Endothelial cell of hepatic sinusoid (primary cell): Measurements from ENCODE around the gene IFNGR2.

Experiments used
- in situ Hi-C: cut with HindIII; loops from 2 replicates; pipeline ENCODE4 v1.10.0; 2017; ENCODE audit warnings: low sequenced_read_pairs

Gene IFNGR2

GRCh38 chr21:33403128-33403785 lies at the start of gene IFNGR2:
TSS of gene IFNGR2 (plus strand) at chr21:33403413. CDS start at chr21:33403544, 131 bp downstream.
- in situ Hi-C loops = no loop called here

DNA sequence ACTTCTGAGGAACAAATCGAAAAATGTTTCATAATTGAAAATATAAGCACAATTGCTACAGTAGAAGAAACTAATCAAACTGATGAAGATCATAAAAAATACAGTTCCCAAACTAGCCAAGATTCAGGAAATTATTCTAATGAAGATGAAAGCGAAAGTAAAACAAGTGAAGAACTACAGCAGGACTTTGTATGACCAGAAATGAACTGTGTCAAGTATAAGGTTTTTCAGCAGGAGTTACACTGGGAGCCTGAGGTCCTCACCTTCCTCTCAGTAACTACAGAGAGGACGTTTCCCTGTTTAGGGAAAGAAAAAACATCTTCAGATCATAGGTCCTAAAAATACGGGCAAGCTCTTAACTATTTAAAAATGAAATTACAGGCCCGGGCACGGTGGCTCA lies 47.9 kb upstream of the IFNGR2 start:
- in situ Hi-C loops = loop anchor here (10.0 kb wide), 1 partner anchor 521 kb away; no protein-coding TSS in a partner anchor

DNA sequence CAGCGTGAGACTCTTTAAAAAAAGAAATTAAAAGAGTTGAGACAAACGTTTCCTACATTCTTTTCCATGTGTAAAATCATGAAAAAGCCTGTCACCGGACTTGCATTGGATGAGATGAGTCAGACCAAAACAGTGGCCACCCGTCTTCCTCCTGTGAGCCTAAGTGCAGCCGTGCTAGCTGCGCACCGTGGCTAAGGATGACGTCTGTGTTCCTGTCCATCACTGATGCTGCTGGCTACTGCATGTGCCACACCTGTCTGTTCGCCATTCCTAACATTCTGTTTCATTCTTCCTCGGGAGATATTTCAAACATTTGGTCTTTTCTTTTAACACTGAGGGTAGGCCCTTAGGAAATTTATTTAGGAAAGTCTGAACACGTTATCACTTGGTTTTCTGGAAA lies 47.2 kb upstream of the IFNGR2 start:
- in situ Hi-C loops = loop anchor here (10.0 kb wide), 1 partner anchor 521 kb away; no protein-coding TSS in a partner anchor

- in situ Hi-C loops = loop anchor here (10.0 kb wide), 1 partner anchor 522 kb away; no protein-coding TSS in a partner anchor
Observed at GRCh38 chr21:33357177-33357576, 46.0 kb upstream of the IFNGR2 start.

- in situ Hi-C loops = loop anchor here (10.0 kb wide), 1 partner anchor 525 kb away; no protein-coding TSS in a partner anchor
Observed at GRCh38 chr21:33359446-33359845, 43.8 kb upstream of the IFNGR2 start.

DNA sequence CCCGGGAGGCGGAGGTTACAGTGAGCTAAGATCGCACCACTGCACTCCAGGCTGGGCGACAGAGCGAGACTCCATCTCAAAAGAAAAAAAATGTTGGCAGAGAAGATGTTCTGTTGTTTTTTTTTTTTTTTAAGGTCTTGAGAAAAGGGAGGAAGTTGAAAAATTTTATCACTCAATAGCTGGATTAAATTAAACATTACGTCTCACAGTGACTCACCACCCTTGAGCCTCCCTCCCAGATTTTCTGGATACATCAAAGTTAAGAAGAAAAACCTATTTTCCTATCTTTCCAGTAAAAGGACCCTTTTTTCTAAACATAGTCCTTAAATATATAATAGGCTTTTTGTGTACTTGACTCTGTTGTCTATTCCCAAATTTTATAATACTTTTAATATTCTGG lies 42.9 kb upstream of the IFNGR2 start:
- in situ Hi-C loops = loop anchor here (5.0 kb wide), 1 partner anchor 52 kb away; no protein-coding TSS in a partner anchor

DNA sequence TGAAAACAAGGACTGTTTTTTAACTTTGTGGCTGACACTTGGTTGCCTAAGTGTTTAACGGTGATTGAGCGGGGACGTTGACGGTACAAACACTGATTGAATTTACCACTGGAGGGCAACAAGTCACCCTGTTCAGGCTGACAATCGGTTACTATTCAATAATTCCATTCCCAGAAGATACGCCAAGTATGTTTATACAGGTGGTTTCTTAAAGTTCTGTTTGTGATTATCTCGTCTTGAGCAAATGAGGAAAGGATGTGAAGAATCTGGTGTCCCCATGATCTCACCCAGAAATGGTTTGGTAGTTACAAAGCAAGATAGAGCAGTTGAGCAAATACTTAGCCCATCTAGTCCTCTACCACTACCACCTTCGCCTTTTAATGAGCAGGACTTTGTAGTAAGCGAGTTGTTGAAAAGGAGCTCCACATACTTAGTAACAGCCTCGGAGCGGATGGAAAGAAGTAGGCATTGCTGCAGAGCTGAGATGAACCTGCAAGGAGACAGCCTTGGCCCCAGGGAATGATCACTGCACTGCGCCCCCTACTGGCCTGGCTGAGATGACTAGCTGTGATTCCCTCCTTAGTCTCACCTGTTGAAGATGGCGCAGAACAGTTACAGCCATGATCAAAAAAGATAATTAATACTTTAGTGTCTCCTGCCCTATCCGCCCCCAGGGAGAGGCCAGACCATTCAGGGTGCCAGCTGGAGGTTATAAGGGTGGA lies 42.2 kb upstream of the IFNGR2 start:
- in situ Hi-C loops = loop anchor here (5.0 kb wide), 1 partner anchor 51 kb away; no protein-coding TSS in a partner anchor

GRCh38 chr21:33362044-33362555 lies 41.1 kb upstream of the IFNGR2 start:
- in situ Hi-C loops = loop anchor here (5.0 kb wide), 1 partner anchor 50 kb away; no protein-coding TSS in a partner anchor

DNA sequence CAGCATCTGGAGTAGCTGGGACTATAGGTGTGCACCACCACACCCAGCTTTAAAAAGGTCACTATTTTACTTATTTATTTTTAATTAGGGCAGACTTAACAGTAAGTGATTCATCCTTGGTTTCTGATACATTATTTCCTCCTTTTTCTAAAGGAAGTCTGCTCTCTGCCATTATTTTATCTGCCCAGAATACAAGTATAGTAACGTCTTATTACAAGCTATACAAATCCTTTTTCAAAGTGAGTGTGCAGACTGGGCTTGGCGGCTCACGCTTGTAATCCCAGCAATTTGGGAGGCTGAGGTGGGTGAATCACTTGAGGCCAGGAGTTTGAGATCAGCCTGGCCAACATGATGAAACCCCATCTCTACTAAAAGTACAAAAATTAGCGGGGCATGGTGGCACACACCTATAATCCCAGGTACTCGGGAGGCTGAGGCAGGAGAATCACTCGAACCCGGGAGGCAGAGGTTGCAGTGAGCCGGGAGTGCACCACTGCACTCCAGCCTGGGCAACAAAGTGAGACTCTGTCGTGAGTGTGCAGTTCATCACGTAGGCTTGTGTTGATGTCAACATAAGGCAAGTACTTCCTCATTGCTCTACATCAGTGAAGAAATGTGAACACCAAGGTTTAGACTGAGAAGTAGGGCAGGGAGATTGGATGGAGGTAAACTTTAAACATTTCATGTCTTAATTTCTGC lies 39.2 kb upstream of the IFNGR2 start:
- in situ Hi-C loops = loop anchor here (5.0 kb wide), 1 partner anchor 48 kb away; no protein-coding TSS in a partner anchor

DNA sequence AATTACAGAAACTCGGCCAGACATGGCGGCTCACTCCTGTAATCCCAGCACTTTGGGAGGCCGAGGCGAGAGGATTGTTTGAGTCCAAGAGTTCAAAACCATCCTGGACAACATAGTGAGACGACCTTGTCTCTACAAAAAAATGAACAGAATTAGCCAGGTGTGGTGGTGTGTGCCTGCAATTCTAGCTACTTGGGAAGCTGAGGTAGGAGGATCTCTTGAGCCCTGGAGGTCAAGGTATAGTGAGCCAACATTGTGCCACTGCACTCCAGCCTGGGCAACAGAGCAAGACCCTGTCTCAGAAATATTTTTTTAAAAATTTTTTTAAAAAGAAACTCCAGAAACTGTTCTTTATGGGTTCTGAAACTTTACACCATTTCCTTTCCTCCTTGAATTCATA lies 38.4 kb upstream of the IFNGR2 start:
- in situ Hi-C loops = loop anchor here (5.0 kb wide), 1 partner anchor 47 kb away; no protein-coding TSS in a partner anchor

- in situ Hi-C loops = no loop called here
Observed at GRCh38 chr21:33367309-33367973, 35.8 kb upstream of the IFNGR2 start.

DNA sequence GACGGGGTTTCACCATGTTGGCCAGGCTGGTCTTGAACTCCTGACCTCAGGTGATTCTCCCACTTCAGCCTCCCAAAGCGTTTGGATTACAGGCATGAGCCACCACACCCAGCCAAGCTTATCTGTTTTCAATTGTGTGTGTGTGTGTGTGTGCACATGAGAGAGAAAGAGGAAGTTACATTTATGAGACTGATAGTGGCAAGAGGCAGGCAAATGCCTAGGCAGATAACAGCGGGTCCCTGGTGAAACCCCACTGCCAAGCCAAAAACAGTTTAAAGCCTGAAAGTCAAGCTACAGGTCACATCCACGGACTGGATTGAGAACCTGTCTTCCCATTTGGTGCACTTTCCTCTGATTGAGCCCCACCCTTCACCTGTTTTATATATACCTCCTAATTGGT lies 35.1 kb upstream of the IFNGR2 start:
- in situ Hi-C loops = no loop called here

- in situ Hi-C loops = no loop called here
Observed at GRCh38 chr21:33368576-33368975, 34.6 kb upstream of the IFNGR2 start.

GRCh38 chr21:33369586-33369985 lies 33.6 kb upstream of the IFNGR2 start:
- in situ Hi-C loops = no loop called here

DNA sequence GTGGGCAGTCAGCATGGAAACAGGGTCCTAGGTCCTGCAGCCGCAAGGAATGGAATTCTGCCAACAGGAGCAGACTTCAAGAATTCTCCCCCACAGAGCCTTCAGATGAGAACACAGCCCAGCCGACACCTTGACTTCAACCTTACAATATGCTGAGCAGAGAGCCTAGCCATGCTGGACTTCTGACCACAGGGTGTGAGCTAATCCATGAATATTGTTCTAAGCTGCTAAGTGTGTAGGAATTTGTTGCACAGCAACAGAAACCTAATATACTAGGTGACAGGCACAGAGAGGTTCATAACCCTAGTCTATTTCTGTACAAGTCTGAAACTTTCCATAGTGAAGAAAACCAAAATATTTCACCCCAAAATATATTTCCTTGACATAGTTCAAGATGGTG lies 32.9 kb upstream of the IFNGR2 start:
- in situ Hi-C loops = no loop called here

DNA sequence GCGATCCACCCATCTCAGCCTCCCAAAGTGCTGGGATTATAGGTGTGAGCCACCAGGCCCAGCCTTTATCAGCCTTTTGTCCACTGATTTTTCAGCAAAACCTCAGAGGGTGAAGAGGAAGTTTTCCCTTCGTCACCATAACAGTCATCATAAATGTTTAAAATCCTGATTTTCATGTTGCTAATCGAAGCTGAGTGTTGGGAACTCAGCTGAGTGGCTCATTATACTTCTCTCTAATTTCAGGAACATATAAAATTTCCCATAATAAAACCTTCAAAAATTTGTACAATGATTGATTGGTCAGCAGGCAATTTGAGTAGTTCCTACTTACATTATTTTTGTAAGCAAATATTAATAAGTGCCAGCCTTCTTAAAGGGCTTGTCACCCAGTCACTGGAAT lies 31.8 kb upstream of the IFNGR2 start:
- in situ Hi-C loops = no loop called here

DNA sequence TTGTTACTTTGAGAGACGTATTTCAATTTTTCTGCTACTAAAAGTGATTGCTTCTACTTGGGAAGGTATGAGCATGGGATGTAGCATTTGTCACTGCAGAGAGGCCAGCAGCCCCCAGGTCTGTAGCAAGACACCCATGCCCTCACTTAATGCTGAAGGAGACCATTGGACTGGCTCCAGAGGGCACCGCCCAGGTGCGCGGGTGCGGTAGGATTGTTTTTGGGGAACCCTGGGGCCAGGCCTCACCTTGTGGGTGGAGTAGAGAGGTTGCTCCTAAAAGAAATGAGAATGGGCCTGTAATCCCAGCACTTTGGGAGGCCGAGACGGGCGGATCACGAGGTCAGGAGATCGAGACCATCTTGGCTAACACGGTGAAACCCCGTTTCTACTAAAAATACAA lies 30.6 kb upstream of the IFNGR2 start:
- in situ Hi-C loops = no loop called here

- in situ Hi-C loops = no loop called here
Observed at GRCh38 chr21:33373451-33373850, 29.8 kb upstream of the IFNGR2 start.

DNA sequence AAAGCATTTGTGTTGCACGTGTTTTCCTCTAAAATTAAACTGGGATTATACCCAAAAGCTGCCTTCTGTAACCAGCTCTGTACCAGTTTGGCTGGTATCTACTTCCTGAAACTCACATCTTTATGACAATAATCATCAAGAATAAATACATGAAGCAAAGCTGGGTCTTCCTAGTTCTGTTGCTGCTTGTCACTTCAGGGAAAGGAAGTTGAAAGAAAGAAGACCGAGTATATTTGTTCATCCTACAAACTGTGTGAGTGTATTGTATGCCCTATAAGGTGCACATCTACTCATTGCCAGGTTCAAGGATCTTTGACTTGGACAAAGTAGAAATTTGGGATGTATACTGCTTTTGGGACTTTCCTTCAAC lies 29.1 kb upstream of the IFNGR2 start:
- in situ Hi-C loops = no loop called here

GRCh38 chr21:33374450-33375096 lies 28.6 kb upstream of the IFNGR2 start:
- in situ Hi-C loops = no loop called here
